NCI-H1930 (cell line): ENCODE results near the gene NTNG1.
"Not testable (repeated sequence)": the region's sequence is repeated elsewhere in the genome, so short reads cannot be mapped to it uniquely, and the experiment has no call there.

Experiments
- DNase-seq, 2 experiments: peaks; one replicate each; lab custom pipeline; 2025; lab: John Stamatoyannopoulos, UW

NTNG1 gene

GRCh38 chr1:107142666-107143065, 1.8 kb downstream of the NTNG1 start:
- DNase-seq, result no peak

- DNase-seq, result no peak
Measured at GRCh38 chr1:107145637-107146036, 4.8 kb downstream of the NTNG1 start.

- peak; percentile 63 to 91 for DNase-seq
Measured at GRCh38 chr1:107147843-107148242, 7.0 kb downstream of the NTNG1 start.

GRCh38 chr1:107149946-107150345, 9.1 kb downstream of the NTNG1 start:
- no peak for DNase-seq

- DNase-seq, result no peak
Measured at GRCh38 chr1:107151295-107151694, 10.5 kb downstream of the NTNG1 start.

GRCh38 chr1:107152395-107152794, 11.6 kb downstream of the NTNG1 start:
- no peak for DNase-seq

GRCh38 chr1:107153014-107153413, 12.2 kb downstream of the NTNG1 start:
- DNase-seq, result no peak

GRCh38 chr1:107158496-107158895, 17.7 kb downstream of the NTNG1 start:
- DNase-seq, result no peak

GRCh38 chr1:107158991-107159390, 18.2 kb downstream of the NTNG1 start:
- no peak for DNase-seq

GRCh38 chr1:107162745-107163144, 21.9 kb downstream of the NTNG1 start:
- no peak for DNase-seq

- not testable (repeated sequence) for DNase-seq
Measured at GRCh38 chr1:107164901-107165300, 24.1 kb downstream of the NTNG1 start.

GRCh38 chr1:107169615-107170014, 28.8 kb downstream of the NTNG1 start:
- DNase-seq, result no peak

GRCh38 chr1:107171333-107171732, 30.5 kb downstream of the NTNG1 start:
- DNase-seq, result no peak

GRCh38 chr1:107172450-107173170, 31.8 kb downstream of the NTNG1 start:
- DNase-seq, result no peak

GRCh38 chr1:107175102-107175909, 34.5 kb downstream of the NTNG1 start:
- peak; percentile 57 to 74 for DNase-seq

- no peak for DNase-seq
Measured at GRCh38 chr1:107181253-107181969, 40.6 kb downstream of the NTNG1 start.

GRCh38 chr1:107183011-107183410, 42.2 kb downstream of the NTNG1 start:
- DNase-seq, result no peak

GRCh38 chr1:107184888-107185287, 44.0 kb downstream of the NTNG1 start:
- no peak for DNase-seq

- DNase-seq, result no peak
Measured at GRCh38 chr1:107187399-107187798, 46.6 kb downstream of the NTNG1 start.

GRCh38 chr1:107188160-107188559, 47.3 kb downstream of the NTNG1 start:
- no peak for DNase-seq

GRCh38 chr1:107194380-107194779, 53.5 kb downstream of the NTNG1 start:
- DNase-seq, result no peak

- no peak for DNase-seq
Measured at GRCh38 chr1:107195476-107195875, 54.6 kb downstream of the NTNG1 start.
